Kasumi-1 (cell line): ENCODE data around the gene AGPAT3.

ENCODE experiments used
- DNase-seq, 2 experiments: peaks; one replicate each; lab custom pipeline; 2025; lab: John Stamatoyannopoulos, UW

AGPAT3 gene

GRCh38 chr21:43906585-43907370 is 41.8 kb downstream of the AGPAT3 start:
- no peak for DNase-seq

- DNase-seq: no peak
These were observed 42.7 kb downstream of the AGPAT3 start for GRCh38 chr21:43907751-43908150.

GRCh38 chr21:43908167-43908566 is 43.1 kb downstream of the AGPAT3 start:
- DNase-seq: no peak

- no peak for DNase-seq
These were observed 44.8 kb downstream of the AGPAT3 start for GRCh38 chr21:43909741-43910400.

DNA sequence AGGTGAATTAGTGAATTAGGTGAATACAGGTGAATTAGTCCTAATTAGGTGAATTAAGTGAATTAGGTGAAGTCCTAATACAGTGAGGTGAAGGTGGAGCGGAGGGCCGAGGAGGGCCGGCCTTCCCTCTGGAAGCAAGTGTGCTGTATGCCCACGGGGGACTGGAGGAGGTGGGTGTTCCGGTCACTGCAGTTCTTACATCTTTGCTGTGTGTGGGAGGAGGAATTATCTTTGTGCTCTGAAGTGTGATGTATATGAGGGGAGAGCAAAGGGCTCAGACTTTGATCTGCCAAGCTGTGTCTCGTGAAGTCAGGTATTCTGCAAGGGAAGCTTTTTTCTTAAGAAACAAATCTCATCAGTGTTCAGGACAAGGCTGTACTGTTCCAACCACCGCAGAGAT is 45.4 kb downstream of the AGPAT3 start:
- no peak for DNase-seq

DNA sequence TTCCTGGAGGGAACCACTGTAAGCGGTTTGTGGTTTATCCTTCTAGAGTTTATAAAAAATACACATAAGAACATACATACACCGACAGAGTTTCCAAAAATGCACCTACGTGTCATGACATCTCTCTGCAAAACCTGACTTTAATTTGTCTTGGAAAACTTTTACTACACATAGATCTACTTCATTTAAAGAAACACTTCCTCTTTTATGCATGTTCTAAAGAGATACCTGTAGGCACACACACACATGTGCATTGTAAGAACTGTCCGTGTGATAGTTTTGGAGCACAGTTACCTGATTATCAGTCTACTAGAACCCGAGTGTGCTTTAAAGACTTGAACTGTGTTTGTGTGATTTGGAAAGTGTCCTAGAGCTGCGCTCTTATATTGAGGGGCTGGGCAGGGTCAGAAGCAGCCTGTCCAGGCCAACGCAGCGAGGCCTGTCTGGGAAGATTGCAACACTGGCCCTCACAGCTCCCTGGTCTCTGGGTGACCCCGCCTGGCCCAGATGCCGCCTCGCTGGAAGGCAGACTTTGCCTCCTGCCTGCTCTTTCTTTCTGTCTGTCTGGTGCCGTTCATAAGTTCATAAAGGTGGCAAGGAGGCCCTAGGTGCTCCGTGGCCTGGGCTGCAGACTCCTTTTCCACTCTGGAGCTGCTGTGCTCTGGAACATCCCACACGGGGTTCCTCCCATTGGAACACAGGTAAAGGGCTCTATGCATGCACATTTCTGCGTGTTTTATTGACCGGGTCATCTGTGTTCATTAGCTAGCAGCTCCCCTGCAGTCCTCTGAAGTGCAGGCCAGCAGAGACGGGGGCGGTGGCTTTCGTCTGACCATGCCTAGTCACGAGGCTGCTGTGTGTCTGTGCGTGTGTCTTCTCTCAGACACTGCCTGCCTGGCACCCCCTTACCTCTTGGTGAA is 46.3 kb downstream of the AGPAT3 start:
- peak in 1 of 2 experiments; percentile 9 for DNase-seq

DNA sequence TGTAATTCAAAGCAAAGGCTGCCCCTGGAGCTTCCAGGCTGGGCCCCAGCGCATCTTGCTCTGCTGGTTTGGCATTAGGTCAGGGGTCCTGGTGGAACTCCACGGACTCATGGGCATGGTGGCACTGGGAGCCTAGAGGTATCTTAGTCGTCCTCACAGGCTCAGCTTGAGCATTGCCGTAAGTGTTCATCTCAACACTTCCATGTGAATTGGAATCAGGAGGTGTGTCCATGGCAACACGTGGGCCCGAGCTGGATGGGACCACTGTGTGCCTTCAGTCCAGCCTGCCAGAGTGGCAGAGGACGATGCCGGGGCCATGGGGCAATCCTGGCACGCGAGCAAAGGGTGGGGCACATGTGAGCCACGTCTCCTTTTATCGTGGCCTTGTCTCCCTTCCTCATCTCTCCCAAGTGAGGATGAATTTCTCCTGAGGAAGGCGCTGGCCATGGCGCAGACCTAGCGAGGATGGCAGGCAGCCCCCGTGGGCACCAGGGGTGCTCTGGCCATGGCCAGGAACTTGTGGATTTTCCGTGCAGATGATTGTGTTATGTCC is 47.0 kb downstream of the AGPAT3 start:
- DNase-seq: no peak

GRCh38 chr21:43912500-43912899 is 47.5 kb downstream of the AGPAT3 start:
- DNase-seq: no peak

DNA sequence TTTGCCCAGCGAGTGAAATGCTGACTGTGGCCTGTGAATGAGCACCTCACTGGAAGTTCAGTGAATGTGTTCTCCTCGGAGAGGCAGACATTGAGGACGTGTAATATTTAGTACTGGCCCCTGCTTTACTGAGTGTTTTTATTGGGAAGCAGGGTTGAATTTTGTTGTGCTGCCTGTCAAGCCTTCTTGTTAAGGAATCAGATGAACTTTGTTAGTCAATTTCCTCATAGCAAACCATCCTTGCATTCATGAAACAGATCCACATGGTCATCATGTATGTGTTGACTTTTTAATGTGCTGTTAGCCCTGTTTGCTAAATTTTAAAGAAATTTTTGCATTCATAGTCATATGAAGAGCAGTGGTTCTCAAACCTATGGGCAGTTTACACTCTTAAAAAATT is 47.9 kb downstream of the AGPAT3 start:
- DNase-seq: no peak

DNA sequence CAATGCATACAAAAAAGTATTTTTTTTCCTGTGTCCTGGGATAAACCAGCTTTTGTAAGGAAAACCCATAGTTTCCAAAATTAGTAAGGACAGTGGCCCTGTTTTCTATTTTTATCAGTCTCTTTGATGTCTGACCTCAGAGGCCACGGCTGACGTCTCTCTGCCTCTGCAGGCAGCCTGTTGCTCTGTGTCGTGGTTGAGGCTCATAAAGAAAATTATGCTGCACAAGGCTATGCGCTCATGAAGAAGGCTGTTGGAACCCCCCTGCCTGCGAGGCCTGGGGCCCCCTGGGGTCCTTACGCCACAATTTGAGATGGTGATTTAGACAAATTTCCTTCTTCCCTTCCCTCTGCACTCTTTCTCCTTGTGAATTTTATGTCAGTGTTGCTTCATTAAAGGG is 48.9 kb downstream of the AGPAT3 start:
- peak; percentile 12 to 25 for DNase-seq

DNA sequence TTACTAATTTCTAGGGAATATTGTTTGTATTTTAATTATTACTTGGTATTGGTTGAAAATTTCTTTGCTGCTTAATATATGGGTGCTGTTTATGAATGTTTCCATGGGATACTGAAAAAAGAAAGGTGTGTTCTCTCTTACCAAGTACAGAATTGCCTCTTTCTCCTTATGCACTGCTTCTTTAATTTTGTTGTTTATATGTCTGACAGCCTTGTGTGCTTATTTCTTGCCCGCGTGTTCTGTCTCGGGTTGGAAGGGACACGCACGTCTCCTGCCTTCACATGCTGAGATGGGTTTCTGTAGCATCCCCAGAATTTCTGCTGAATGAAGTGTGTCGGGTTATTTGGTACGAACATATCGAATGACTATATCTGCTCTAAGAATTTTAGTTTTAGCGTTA is 51.1 kb downstream of the AGPAT3 start:
- DNase-seq: peak in 1 of 2 experiments; percentile 14

- peak; percentile 47 to 74 for DNase-seq
These were observed 51.9 kb downstream of the AGPAT3 start for GRCh38 chr21:43916691-43917514.

DNA sequence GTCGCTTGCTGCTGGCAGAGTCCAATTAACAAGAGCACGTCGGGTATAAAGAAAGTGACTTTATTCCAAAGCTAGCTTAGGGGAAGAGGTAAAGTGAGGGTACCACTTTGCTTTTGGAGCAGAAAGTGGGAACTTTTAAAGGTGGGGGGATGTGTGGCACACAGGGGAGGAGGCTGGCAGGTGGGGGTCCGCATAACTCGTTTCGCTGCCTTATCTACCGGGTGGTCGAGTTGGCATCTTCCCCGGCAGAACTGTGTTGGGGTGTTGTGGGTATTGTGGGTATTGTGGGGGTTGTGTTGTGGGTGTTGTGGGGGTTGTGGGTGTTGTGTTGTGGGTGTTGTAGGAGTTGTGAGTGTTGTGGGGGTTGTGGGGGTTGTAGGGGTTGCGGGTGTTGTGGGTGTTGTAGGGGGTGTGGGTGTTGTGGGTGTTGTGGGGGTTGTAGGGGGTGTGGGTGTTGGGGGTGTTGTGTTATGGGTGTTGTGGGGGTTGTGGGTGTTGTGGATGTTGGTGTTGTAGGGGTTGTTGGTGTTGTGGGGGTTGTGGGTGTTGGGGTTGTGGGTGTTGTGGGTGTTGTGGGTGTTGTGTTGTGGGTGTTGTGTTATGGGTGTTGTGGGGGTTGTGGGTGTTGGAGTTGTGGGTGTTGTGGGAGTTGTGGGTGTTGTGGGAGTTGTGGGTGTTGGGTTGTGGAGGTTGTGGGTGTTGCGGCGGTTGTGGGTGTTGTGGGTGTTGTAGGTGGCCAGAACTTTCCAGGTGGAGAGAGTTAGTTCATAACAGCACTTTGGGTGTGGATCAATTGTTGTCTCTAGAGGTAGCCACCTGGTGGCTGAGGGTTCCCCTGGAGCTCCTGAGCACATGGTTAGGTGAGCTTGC is 52.7 kb downstream of the AGPAT3 start:
- DNase-seq: no peak

GRCh38 chr21:43918385-43918947 is 53.4 kb downstream of the AGPAT3 start:
- no peak for DNase-seq

GRCh38 chr21:43919283-43919682 is 54.3 kb downstream of the AGPAT3 start:
- DNase-seq: no peak

GRCh38 chr21:43919871-43920801 is 55.1 kb downstream of the AGPAT3 start:
- DNase-seq: no peak

- DNase-seq: no peak
These were observed 56.6 kb downstream of the AGPAT3 start for GRCh38 chr21:43921571-43921978.

DNA sequence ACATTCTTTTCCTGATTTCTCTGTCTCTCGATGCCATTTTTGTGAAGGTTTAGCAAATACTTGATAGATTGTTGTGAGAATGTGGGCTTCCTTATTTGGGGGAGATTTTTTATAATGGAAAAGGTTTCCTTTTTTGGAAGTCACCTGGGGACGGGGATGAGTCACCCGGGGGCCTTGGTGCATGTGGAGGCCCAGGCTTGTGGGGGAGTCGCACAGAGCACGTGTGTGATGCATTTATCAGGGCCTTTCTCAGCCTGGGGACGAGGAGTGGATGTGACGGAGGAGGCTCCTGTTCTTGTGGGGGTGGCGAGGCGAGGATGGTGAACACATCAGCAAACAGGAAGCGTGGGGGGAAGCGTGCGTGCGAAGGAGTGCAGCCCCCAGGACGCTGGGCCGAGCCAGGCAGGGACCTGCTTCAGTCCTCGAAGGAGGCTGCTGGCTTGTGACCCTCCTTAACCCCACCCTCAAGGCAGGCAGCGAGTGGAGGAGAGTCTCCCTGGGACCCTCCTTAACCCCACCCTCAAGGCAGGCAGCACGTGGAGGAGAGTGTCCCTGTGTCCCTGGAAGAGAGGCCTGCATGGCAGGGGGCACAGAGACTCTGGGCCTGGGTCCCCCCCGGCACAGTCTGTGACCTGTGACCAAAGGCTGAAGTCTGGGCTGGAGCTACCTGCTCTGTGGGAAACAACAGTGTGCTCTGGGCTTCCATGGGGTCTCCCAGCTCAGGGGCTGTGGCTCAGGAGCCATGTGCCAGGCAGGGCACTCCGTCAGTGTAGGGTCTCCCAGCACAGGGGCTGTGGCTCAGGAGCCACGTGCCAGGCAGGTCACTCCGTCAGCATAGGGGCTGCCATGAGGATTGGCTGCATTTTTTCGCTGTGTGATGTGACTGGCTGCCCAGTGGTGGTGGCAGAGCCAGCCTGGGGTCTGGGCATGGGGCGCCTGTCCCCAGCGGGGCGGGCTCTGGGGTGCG is 57.2 kb downstream of the AGPAT3 start:
- peak; percentile 79 to 80 for DNase-seq
